Adrenal gland (tissue), 5 donors: Measurements from ENCODE around the gene SGPL1.

Source experiments
- POLR2A ChIP-seq, 2 donors: fragments of 450-650 bp; IDR thresholded peaks; one replicate each; pipeline ENCODE4 v1.6.1; 2017; ENCODE audit warnings: antibody characterized with exemption in 2 of 2, mild to moderate bottlenecking in 2 of 2, moderate library complexity in 1 of 2
- TF ChIP-seq, protein P1 (sequence below), 6 experiments: fragments of 450-650 bp in 4 of 6; fragments of 200-600 bp in 2 of 6; sonication (generic) in 1 of 6; IDR thresholded peaks; 1 replicate in 5 of 6; 2 replicates in 1 of 6; pipeline versions ENCODE4 v1.5.1 to v1.8.0; 2016 to 2021; ENCODE audit warnings: antibody characterized with exemption in 6 of 6, mild to moderate bottlenecking in 2 of 6, moderate library complexity in 1 of 6
- donor health status: DM: no; HTN: no; CAD: no.

DNA sequence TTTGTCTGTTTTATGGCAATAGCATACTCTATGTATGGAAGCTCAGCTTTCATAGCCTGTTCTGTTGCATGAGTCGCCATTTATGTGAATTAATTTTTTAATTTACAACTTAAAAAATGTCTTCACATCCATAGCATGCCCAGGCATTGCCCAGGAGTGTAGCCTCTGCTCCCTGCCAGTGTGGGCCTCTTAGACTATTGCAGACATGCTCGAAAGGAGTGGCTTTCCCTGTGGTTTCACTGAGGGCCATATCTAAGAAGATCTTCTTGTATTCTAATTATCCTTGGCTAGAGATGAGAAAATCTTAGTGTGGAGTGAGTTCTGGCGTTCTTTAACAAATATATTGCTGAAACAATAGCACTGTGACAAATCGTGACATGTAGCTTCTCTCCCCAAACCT lies 37.3 kb downstream of the SGPL1 start:
- TF ChIP-seq, protein P1, sequence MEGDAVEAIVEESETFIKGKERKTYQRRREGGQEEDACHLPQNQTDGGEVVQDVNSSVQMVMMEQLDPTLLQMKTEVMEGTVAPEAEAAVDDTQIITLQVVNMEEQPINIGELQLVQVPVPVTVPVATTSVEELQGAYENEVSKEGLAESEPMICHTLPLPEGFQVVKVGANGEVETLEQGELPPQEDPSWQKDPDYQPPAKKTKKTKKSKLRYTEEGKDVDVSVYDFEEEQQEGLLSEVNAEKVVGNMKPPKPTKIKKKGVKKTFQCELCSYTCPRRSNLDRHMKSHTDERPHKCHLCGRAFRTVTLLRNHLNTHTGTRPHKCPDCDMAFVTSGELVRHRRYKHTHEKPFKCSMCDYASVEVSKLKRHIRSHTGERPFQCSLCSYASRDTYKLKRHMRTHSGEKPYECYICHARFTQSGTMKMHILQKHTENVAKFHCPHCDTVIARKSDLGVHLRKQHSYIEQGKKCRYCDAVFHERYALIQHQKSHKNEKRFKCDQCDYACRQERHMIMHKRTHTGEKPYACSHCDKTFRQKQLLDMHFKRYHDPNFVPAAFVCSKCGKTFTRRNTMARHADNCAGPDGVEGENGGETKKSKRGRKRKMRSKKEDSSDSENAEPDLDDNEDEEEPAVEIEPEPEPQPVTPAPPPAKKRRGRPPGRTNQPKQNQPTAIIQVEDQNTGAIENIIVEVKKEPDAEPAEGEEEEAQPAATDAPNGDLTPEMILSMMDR (IDR thresholded peaks at IDR 0.05) = no peak
- TF ChIP-seq POLR2A (IDR thresholded peaks at IDR 0.05) = no peak
